Measurements from ENCODE around the gene ATOH8.
A peak's percentile ranks its signal among the peaks of the same experiment; 100 is the strongest.

ATOH8 gene

GRCh38 chr2:85790499-85791188 is 36.9 kb downstream of the ATOH8 start:
- no peak for DNase-seq

GRCh38 chr2:85791704-85792565 is 38.1 kb downstream of the ATOH8 start:
- no peak for DNase-seq

GRCh38 chr2:85792783-85793441 is 39.1 kb downstream of the ATOH8 start:
- DNase-seq: no peak

- no peak for DNase-seq
Measured at GRCh38 chr2:85793584-85793983, 39.8 kb downstream of the ATOH8 start.

DNA sequence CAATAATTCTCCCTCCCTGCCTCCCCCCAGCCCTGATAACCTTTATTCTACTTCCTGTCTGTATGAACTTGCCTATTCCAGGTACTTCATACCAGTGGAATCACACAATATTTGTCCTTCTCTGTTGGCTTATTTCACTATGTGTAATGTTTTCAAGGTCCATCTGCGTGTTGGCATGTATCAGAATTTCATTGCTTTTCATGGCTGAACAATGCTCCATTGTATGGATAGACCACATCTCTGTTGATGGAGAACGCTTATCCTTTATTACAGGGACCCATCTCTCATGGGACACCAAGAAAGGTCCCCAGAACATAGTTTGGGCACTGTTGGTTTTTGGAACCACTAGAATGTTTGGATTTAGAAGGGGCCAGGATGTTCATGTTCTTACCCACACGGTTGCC is 40.2 kb downstream of the ATOH8 start:
- no peak for DNase-seq

DNA sequence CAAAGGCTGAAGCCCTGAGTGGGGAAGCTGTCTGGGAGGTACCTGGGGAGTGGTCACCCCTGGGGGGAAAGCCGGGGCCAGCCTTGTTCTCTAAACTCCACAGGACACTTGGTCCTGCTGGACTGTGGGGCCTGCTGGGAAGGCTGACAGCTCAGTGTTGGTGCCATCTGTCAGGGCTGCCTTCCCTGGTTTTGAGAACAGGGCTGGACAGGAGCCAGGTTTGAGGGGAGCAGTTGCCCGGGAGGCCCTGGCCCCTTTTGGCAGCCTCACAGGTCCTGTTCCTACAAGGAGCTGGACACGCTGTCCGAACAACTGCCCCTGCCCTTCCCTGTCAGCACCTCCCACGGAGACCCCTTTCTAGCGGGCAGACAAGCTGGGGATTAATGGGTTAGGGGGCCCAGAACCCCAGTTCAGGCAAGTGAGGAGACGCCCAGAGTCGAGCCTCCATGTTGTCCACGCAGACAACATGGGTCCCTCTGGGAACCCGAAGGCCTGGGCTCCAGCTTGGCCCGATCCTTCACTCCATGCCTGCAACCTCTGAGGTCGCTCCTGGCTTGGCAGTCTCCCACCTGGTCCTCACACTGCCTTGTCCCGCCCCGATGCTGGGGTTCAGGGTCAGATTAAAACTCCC is 40.8 kb downstream of the ATOH8 start:
- no peak for DNase-seq

GRCh38 chr2:85795331-85796045 is 41.7 kb downstream of the ATOH8 start:
- DNase-seq: no peak

- no peak for DNase-seq
Measured at GRCh38 chr2:85796046-85796340, 42.2 kb downstream of the ATOH8 start.

DNA sequence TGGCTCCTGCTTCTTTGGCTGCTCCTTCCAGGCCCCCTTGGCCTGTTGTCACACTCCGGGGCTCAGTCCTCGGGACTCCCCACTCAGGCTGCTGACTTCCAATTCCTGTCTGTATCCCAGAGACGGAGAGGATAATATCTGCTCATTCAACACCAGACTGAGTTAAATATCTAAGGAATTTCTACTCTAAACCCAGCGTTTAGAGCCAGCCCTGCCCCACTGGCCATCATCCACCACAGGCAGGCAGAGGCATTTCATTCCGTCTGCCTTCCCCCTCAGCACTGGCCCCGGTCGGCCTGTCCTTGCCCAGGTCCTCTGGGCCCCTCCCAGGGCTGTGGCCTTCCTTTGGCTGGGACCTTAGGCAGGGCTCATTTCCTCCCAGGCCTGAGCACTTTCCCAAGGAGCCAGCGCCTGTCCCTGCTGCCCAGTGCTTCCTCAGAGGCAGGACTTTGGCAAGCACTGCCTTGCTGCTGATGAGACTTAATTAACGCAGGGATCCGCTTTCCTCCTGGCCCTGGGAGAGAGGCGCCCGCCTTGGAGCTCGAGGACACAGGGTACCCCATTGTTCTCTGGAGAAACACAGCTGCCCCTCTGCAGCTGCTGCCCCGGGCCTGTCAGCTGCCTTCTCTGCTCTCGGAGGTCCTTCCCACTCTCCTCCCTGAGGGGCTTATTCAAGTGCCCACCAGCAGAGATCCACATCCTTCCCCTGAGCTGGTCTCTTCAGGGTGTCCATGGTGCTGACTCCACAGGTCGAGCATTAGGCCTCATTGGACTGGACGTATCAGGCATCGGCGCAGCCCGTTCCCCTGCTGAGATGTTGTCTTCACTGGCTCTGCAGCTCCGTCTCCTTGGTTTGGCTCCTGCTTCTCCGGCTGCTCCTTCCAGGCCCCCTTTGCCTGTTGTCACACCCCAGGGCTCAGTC is 42.8 kb downstream of the ATOH8 start:
- peak in 1 of 2 experiments; percentile 25 for DNase-seq

DNA sequence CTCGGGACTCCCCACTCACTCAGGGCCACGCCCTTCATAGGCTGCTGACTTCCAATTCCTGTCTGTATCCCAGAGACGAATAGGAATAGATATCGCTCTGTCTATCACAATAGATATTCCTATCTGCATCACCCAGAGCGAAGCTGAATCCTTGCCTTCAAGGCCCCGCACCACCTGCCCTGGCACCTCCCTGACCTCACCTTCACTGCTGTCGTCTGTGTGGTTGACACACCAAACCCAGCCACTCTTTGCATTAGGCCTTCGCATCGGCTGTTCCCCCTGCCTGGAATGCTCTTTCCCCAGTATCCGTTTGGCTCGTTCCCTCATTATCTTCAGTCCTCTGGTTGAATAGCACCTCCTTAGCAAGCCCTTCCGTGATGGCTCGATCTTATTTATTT is 43.5 kb downstream of the ATOH8 start:
- no peak for DNase-seq

- DNase-seq: peak in 1 of 2 experiments; percentile 9
Measured at GRCh38 chr2:85797921-85798320, 44.1 kb downstream of the ATOH8 start.

DNA sequence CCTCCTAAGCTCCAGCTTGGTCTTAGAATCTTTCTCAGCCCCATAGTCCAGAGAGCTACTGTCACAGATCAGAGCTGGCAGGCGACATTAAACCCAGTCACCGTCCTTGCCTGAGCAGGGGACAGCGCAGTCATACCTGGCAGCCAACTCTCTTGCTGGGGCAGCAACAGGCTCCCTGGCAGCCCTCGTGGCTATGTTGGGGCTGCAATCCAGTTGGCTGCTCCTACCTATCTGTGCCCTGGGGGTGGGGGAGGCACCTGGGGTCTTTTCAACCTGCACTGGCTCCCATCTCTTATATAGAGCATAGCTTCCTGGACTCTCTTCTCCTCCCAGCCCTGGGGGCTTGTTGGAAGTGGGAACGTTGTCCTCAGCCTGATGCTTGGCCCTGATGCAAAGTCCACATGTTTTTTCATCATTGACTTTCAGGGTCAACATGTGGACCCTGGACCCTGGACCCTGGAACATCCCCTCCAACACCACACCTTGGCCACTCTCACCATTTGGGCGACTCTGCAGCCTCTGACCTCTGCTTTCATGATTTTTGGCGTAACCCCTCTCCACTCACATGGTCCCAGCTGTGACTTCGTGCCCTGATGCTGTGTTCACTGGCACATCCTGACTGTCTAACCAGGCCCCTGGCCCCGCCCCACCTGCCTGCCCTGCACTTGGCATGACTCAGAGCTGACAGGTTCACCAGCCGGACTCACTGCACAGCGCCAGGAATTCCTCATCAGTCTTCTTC is 45.6 kb downstream of the ATOH8 start:
- no peak for DNase-seq

GRCh38 chr2:85800586-85800985 is 46.8 kb downstream of the ATOH8 start:
- no peak for DNase-seq

- DNase-seq: no peak
Measured at GRCh38 chr2:85801871-85802270, 48.1 kb downstream of the ATOH8 start.

DNA sequence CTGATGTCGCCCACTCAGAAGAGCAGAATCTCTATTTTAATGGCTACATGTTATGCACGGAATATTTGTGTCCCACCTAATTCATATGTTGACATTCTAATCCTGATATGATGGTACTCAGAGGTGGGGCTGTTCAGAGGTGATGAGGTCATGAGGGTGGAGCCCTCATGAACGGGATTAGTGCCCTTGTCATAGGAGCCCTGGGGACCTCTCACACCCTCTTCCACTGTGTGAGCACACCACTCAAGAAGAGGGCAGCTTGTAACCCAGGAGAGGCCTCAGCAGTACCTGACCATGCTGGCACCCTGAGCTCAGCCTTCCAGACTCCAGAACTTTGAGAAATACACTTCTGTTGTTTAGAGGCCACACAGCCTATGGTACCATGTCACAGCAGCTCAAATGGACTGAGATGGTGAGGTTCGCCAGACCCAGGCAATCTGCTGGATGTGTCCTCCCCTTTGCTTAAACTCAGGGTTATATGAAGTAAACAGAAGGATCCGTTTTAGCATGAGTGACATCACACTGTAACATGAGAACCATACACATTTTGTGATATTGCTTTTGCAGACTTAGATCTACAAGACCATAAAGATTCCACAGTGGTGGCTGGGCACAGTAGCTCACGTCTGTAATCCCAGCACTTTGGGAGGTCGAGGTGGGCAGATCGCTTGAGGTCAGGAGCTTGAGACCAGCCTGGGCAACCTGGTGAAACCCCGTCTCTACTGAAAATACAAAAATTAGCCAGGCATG is 48.7 kb downstream of the ATOH8 start:
- DNase-seq: no peak

GRCh38 chr2:85803704-85804425 is 50.1 kb downstream of the ATOH8 start:
- no peak for DNase-seq

DNA sequence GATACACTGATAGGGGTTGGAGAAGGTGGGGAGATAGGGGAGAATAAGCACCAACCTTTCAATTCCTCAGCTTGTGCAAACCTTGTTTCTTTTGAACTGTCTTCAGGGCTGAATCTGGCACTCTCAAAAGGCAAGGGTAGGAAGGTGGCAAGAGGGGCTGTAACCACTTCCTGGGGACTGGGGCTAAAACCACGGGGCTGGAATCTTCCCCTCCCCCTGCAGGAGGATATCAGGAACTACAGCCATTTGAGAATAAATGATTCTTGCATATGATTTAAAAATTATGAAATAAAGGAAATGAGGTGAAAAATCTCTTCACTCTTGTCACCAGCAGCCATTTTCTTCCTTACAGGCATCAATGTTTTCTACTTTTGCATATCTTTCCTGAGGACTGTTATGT is 50.8 kb downstream of the ATOH8 start:
- peak in 1 of 2 experiments; percentile 23 for DNase-seq

DNA sequence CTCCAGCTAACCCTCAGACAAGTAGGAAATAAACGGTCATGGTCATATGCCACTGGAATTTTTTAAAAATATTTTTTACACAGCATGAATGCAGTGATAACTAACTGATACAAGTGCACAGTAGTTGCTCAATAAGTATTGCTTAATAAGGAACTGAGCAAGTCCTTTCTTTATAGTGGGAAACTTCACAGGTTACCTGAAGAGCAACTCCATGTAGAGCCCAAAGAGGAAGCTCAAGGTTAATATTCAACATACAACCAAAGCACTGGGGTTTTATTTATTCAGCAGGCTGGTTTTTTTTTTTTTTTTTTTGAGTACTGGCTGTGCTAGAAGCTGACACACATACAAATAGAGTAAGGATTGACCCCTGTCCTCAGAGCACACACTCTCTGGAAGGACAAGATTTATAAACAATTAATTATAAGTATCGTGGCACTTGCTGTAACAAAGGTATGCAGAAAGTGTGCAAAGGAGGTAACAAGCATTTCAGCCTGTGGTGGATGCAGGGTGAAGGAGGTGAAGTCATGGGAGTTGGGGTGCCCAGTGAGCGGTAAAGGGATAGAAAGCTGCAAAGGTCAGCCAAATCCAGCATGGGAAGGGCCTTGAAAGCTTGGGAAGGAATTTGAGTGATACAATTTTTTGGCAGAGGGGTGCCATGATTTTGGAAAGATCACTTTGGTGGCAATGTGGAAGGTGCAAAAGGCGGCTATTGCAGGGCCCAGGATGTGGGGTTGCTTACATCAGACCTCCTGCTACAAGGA is 52.7 kb downstream of the ATOH8 start:
- no peak for DNase-seq

GRCh38 chr2:85807756-85808155 is 54.0 kb downstream of the ATOH8 start:
- DNase-seq: no peak
